ENCODE measurements around the gene FBXO36.
"Not testable (repeated sequence)": the region's sequence is repeated elsewhere in the genome, so short reads cannot be mapped to it uniquely, and the experiment has no call there.

The FBXO36 gene

GRCh38 chr2:229920011-229920641 lies 2.2 kb upstream of the FBXO36 start:
- Histone ChIP-seq H3K27ac (ENCODE audit: low read length) (no peak overlapping the region), H3K36me3 (replicated peaks; ENCODE audit: insufficient read depth, low read length) (no peaks in the 10 kb centered on the region), H3K27me3 (replicated peaks; ENCODE audit: insufficient read depth, low read length) (no peaks in the 10 kb centered on the region), H3K4me1 (ENCODE audit: low read length) (0 out of 2 replicates have a peak, but pooled peaks cover 5% of the 10 kb centered on the region), H3K4me2 (ENCODE audit: low read depth, low read length) (peak overlapping the region; percentile 84), H3K4me3 (ENCODE audit: low read length) (peak overlapping the region; percentile 79), H3K9me3 (replicated peaks; ENCODE audit: insufficient read depth, low read length) (no peaks in the 10 kb centered on the region), H4K20me1 (ENCODE audit: insufficient read depth, low read length) (no peaks in the 10 kb centered on the region), H3K9me2 (replicated peaks; ENCODE audit: insufficient read depth, low read length) (no peaks in the 10 kb centered on the region), H3F3A (ENCODE audit: insufficient read depth, low read length) (peaks cover 15% of the 10 kb centered on the region), H3K9ac (ENCODE audit: low read length) (peak overlapping the region; percentile 8; the same call in 1 of the 2 replicates), H2AFZ (ENCODE audit: low read length) (no peak overlapping the region), H3K79me2 (ENCODE audit: low read length) (peaks cover 61% of the 10 kb centered on the region)
- DNase-seq, result no peak
- TF ChIP-seq CTCF (IDR thresholded peaks at IDR 0.05; ENCODE audit: low read length) (no peak), EZH2phosphoT487 (IDR thresholded peaks at IDR 0.05; ENCODE audit: low read length) (no peak), EZH2 (optimal IDR thresholded peaks at IDR 0.05; ENCODE audit: low read depth, low read length) (no peak)

- TF ChIP-seq EZH2 (optimal IDR thresholded peaks at IDR 0.05; ENCODE audit: low read depth, low read length) (no peak), CTCF (IDR thresholded peaks at IDR 0.05; ENCODE audit: low read length) (no peak), EZH2phosphoT487 (IDR thresholded peaks at IDR 0.05; ENCODE audit: low read length) (no peak)
- H3K79me2 ChIP-seq (ENCODE audit: low read length), result peaks cover 49% of the 10 kb centered on the region
- peak; percentile 41 for DNase-seq
- H3K9me2 ChIP-seq (replicated peaks; ENCODE audit: insufficient read depth, low read length), result no peaks in the 10 kb centered on the region
- H3K9me3 ChIP-seq (replicated peaks; ENCODE audit: insufficient read depth, low read length), result no peaks in the 10 kb centered on the region
- no peaks in the 10 kb centered on the region for H3K27me3 ChIP-seq (replicated peaks; ENCODE audit: insufficient read depth, low read length)
- H3K9ac ChIP-seq (ENCODE audit: low read length), result peak overlapping the region; percentile 69
- H3K27ac ChIP-seq (ENCODE audit: low read length), result peak overlapping the region; percentile 34; the same call in 1 of the 2 replicates
- peak overlapping the region; percentile 90 for H3K4me3 ChIP-seq (ENCODE audit: low read length)
- no peaks in the 10 kb centered on the region for H4K20me1 ChIP-seq (ENCODE audit: insufficient read depth, low read length)
- H3K36me3 ChIP-seq (replicated peaks; ENCODE audit: insufficient read depth, low read length), result no peaks in the 10 kb centered on the region
- H3F3A ChIP-seq (ENCODE audit: insufficient read depth, low read length), result peaks cover 15% of the 10 kb centered on the region
- H2AFZ ChIP-seq (ENCODE audit: low read length), result peak overlapping the region; percentile 97; the same call in 1 of the 2 replicates
- H3K4me1 ChIP-seq (ENCODE audit: low read length), result 0 out of 2 replicates have a peak, but pooled peaks cover 5% of the 10 kb centered on the region
- H3K4me2 ChIP-seq (ENCODE audit: low read depth, low read length), result peak overlapping the region; percentile 84
Measured at GRCh38 chr2:229921101-229921891, 1.0 kb upstream of the FBXO36 start.

- Histone ChIP-seq H3K9me3 (replicated peaks; ENCODE audit: insufficient read depth, low read length) (no peaks in the 10 kb centered on the region), H3K4me2 (ENCODE audit: low read depth, low read length) (peak within 1 kb of the TSS; percentile 84), H3K4me1 (ENCODE audit: low read length) (0 out of 2 replicates have a peak, but pooled peaks cover 5% of the 10 kb centered on the region), H4K20me1 (ENCODE audit: insufficient read depth, low read length) (no peaks in the 10 kb centered on the region), H3K9me2 (replicated peaks; ENCODE audit: insufficient read depth, low read length) (no peaks in the 10 kb centered on the region), H3K79me2 (ENCODE audit: low read length) (peaks cover 43% of the 10 kb centered on the region), H3K27me3 (replicated peaks; ENCODE audit: insufficient read depth, low read length) (no peaks in the 10 kb centered on the region), H2AFZ (ENCODE audit: low read length) (peak within 1 kb of the TSS; percentile 97), H3K9ac (ENCODE audit: low read length) (peak within 1 kb of the TSS; percentile 89), H3K4me3 (ENCODE audit: low read length) (peak within 1 kb of the TSS; percentile 90), H3F3A (ENCODE audit: insufficient read depth, low read length) (peaks cover 15% of the 10 kb centered on the region), H3K27ac (ENCODE audit: low read length) (peak within 1 kb of the TSS; percentile 91), H3K36me3 (replicated peaks; ENCODE audit: insufficient read depth, low read length) (no peaks in the 10 kb centered on the region)
- DNase-seq, result peak; percentile 84
- TF ChIP-seq EZH2phosphoT487 (IDR thresholded peaks at IDR 0.05; ENCODE audit: low read length) (no peak), CTCF (IDR thresholded peaks at IDR 0.05; ENCODE audit: low read length) (no peak), EZH2 (optimal IDR thresholded peaks at IDR 0.05; ENCODE audit: low read depth, low read length) (no peak)
Measured at GRCh38 chr2:229921892-229922448, 333 bp upstream of the FBXO36 start, which contains the start of gene TRIP12. Gene TRIP12, minus strand, starts transcription at chr2:229922009. Its CDS starts 41,930 bp downstream, at chr2:229880079.

GRCh38 chr2:229924541-229924940 lies 2.2 kb downstream of the FBXO36 start:
- H4K20me1 ChIP-seq (ENCODE audit: insufficient read depth, low read length); DNase-seq; H3K9ac ChIP-seq (ENCODE audit: low read length); H2AFZ ChIP-seq (ENCODE audit: low read length); H3K27me3 ChIP-seq (replicated peaks; ENCODE audit: insufficient read depth, low read length); H3K27ac ChIP-seq (ENCODE audit: low read length); H3K4me2 ChIP-seq (ENCODE audit: low read depth, low read length); H3K36me3 ChIP-seq (replicated peaks; ENCODE audit: insufficient read depth, low read length); H3K4me1 ChIP-seq (ENCODE audit: low read length); H3K9me3 ChIP-seq (replicated peaks; ENCODE audit: insufficient read depth, low read length); H3K4me3 ChIP-seq (ENCODE audit: low read length); H3K9me2 ChIP-seq (replicated peaks; ENCODE audit: insufficient read depth, low read length): not testable (repeated sequence)
- Histone ChIP-seq H3K79me2 (ENCODE audit: low read length) (peaks cover 19% of the 10 kb centered on the region), H3F3A (ENCODE audit: insufficient read depth, low read length) (peaks cover 15% of the 10 kb centered on the region)

Data from MM.1S (cell line).